RWPE2 (cell line): Measurements from ENCODE around the gene TNP2.

Experiments used
- ATAC-seq: fragments of 200-7000 bp; cut with Tn5 transposase; 3 replicates; pipeline ENCODE4 v1.9.1; 2021; ENCODE audit warnings: low read depth
- DNase-seq: peaks from one replicate; pipeline ENCODE4 v3.0.0-alpha.2; 2020; ENCODE audit warnings: low spot score
- H3K27ac ChIP-seq: fragments of 450-650 bp; 2 replicates; pipeline ENCODE4 v1.5.1; 2017; ENCODE audit warnings: mild to moderate bottlenecking; ENCODE audit not compliant: poor library complexity, severe bottlenecking
- H3K27me3 ChIP-seq: fragments of 250-450 bp; sonication (Bioruptor Pico); 2 replicates; pipeline ENCODE4 v1.5.1; 2021; ENCODE audit warnings: mild to moderate bottlenecking, moderate library complexity; ENCODE audit not compliant: insufficient read depth, poor library complexity, severe bottlenecking
- H3K36me3 ChIP-seq: fragments of 250-450 bp; sonication (Bioruptor Pico); 2 replicates; pipeline ENCODE4 v1.5.1; 2020; ENCODE audit warnings: low read depth, mild to moderate bottlenecking, moderate library complexity
- H3K4me1 ChIP-seq: fragments of 250-450 bp; sonication (Bioruptor Pico); 2 replicates; pipeline ENCODE4 v1.5.1; 2021; ENCODE audit warnings: mild to moderate bottlenecking, moderate library complexity; ENCODE audit not compliant: insufficient read depth, poor library complexity, severe bottlenecking
- H3K4me3 ChIP-seq: fragments of 250-450 bp; sonication (Bioruptor Pico); 2 replicates; pipeline ENCODE4 v1.5.1; 2021; ENCODE audit warnings: mild to moderate bottlenecking, moderate library complexity; ENCODE audit not compliant: severe bottlenecking
- H3K9me3 ChIP-seq: fragments of 250-450 bp; sonication (Bioruptor Pico); 2 replicates; pipeline ENCODE4 v1.5.1; 2021; ENCODE audit warnings: mild to moderate bottlenecking, moderate library complexity; ENCODE audit not compliant: severe bottlenecking
- TF ChIP-seq, protein P1 (sequence below): fragments of 450-650 bp; IDR thresholded peaks from one replicate; pipeline ENCODE4 v1.5.1; 2017; ENCODE audit warnings: mild to moderate bottlenecking, moderate library complexity; ENCODE audit not compliant: poor library complexity, severe bottlenecking

The TNP2 gene

DNA sequence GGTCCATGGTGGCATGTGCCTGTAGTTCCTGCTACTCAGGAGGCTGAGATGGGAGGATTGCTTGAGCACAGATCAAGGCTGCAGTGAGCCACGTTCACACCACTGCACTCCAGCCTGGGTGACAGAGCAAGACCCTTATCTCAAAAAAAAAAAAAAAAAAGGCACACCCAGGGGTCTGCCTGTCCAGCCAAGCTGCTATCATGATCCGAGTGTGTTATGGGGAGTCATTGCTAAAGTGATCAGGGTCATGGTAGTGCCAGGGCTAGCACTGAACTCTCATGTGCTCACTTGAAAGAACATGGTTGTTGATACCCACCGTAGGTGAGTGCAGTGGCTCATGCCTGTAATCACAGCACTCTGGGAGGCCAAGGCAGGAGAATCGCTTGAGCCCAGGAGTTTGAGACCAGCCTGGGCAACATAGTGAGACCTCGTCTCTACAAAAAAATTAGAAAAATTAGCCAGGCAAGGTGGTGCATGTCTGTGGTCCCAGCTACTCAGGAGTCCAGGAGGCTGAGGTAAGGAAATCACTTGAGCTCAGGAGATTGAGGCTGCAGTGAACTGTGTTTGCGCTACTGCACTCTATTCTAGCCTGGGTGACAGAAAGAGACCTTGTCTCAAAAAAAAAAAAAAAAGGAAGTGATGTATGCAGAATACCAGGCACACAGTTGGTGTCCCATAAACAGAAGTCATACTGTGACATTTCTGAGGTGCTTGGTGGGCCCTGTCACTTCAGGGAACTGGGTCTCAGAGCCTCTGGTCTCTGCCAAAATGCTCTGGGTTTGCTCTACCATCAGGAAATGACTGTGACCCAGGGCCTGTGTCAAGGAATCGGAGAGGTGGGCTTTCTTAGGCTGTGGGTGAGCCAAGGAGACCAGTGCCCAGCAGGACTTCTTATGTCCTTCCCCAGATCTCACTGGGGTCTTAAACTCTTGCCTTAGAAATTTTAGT lies 9.8 kb upstream of the TNP2 start:
- no peak for DNase-seq

DNA sequence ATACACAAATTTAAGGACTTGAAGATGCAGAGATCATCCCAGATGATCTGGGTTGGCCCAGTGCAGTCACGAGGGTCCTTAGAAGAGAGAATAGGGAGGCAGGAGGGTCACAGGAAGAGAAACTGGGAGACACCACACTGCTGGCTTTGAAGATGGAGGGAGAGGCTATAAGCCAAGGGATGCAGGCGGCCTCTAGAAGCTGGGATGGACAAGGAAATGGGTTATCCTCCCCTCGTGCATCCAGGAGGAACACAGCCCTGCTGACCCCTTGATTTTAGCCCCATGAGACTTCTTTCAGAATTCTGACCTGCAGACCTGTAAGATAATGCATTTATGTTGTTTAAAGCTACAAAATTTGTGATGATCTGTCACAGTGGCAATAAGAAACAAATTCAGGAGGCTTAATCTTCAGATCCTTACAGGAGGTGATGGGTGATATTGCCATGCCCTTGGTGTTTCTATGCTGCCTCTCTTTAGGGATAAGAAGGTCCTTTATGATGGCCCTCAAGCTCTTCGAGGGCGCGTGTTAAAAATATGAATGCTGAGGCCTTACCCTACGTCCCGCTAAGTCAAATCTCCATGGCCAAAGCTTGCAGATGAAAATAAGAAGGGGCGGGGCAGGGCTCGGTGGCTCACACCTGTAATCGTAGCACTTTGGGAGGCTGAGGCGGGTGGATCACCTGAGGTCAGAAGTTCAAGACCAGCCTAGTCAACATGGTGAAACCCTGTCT lies 8.6 kb upstream of the TNP2 start:
- no peaks in the 10 kb centered on the region for H3K9me3 ChIP-seq
- no peak for ATAC-seq
- TF ChIP-seq, protein P1, sequence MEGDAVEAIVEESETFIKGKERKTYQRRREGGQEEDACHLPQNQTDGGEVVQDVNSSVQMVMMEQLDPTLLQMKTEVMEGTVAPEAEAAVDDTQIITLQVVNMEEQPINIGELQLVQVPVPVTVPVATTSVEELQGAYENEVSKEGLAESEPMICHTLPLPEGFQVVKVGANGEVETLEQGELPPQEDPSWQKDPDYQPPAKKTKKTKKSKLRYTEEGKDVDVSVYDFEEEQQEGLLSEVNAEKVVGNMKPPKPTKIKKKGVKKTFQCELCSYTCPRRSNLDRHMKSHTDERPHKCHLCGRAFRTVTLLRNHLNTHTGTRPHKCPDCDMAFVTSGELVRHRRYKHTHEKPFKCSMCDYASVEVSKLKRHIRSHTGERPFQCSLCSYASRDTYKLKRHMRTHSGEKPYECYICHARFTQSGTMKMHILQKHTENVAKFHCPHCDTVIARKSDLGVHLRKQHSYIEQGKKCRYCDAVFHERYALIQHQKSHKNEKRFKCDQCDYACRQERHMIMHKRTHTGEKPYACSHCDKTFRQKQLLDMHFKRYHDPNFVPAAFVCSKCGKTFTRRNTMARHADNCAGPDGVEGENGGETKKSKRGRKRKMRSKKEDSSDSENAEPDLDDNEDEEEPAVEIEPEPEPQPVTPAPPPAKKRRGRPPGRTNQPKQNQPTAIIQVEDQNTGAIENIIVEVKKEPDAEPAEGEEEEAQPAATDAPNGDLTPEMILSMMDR: no peak
- H3K27me3 ChIP-seq: no peaks in the 10 kb centered on the region
- H3K4me1 ChIP-seq: peaks cover under 1% of the 10 kb centered on the region
- no peaks in the 10 kb centered on the region for H3K36me3 ChIP-seq
- no peak for DNase-seq
- no peak overlapping the region for H3K27ac ChIP-seq
- no peak overlapping the region for H3K4me3 ChIP-seq

More for the DNA sequence above, 9.8 kb upstream of the TNP2 start:
- H3K4me1 ChIP-seq: no peaks in the 10 kb centered on the region
- no peaks in the 10 kb centered on the region for H3K27me3 ChIP-seq
- TF ChIP-seq, protein P1: no peak
- no peak overlapping the region for H3K4me3 ChIP-seq
- no peaks in the 10 kb centered on the region for H3K36me3 ChIP-seq
- H3K27ac ChIP-seq: no peak overlapping the region
- no peak for ATAC-seq
- H3K9me3 ChIP-seq: no peaks in the 10 kb centered on the region

DNA sequence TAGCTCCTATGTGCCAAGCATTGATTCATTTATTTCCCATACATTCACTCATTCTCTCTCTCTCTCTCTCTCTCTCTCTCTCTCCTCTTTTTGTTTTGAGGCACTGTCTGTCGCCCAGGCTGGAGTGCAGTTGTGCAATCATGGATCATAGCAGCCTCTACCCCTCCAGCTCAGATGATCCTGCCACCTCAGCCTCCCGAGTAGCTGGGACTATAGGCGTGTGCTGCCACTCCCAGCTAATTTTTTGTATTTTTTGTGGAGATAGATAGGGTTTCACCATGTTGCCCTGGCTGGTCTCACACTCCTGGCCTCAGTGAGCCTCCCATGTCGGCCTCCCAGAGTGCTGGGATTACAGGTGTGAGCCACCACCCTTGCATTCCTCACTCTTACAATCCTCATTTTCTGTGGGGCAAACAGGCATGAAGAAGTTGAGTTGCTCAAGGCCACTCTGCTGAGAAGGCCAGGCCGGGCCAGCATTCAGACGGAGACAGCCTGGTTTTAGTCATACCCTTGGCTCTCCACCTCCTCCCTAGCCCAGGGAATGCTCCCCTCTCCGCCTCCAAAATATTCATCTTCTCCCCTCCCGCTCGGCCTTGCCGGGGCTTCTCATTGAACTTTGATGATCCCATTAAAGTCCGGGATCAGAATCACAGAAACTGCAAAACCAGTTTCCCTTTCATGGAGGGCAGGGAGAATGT lies 7.9 kb upstream of the TNP2 start:
- Histone ChIP-seq H3K27me3 (no peaks in the 10 kb centered on the region), H3K36me3 (no peaks in the 10 kb centered on the region), H3K4me1 (peaks cover 3% of the 10 kb centered on the region), H3K4me3 (no peak overlapping the region), H3K27ac (no peak overlapping the region), H3K9me3 (no peaks in the 10 kb centered on the region)
- no peak for DNase-seq
- no peak for ATAC-seq
- TF ChIP-seq, protein P1: no peak

DNA sequence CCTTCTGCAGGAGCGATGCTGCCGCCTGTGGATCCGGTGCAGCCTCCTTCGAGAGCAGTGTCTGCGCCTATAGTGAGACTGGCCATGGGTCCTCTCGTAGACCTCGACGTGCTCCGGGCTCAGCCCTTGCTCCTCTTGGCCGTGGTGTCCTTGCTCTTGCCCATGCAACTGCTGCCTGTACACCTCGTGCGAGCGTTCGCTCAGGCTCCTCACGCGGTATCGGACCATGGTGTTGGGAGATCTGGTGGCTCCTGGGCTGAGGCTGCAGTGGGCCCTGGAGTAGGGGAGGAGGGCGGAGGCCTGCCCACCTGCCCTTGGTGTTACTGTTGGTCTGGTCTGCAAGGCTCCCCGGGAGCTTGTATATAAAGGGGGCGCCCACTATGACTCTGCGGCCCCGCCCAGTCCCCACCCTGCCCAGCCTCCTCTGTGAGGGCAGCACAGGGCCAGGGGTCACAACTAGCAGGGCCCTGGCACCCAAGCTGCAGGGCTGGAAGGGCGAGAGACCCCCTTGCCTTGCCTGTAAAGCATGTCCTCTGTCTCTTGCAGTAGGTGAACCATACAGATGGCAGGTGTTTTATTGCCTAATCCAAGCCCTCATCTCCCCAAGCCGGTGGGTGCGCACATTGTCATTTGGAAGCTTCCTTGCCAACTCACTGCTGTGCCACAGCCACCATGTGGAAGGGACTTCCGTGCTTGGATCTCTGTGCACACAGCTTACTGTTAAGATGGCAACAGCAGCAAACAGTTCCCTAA lies 7.2 kb upstream of the TNP2 start, which contains the start of gene PRM2:
Gene PRM2, minus strand, starts transcription at position 338 of the 753 bp plus-strand sequence. Its CDS starts 110 bp downstream, at position 228.
- TF ChIP-seq, protein P1: no peak
- no peak within 1 kb of the TSS for H3K27ac ChIP-seq
- H3K36me3 ChIP-seq: no peaks in the 10 kb centered on the region
- no peak for ATAC-seq
- H3K27me3 ChIP-seq: no peaks in the 10 kb centered on the region
- no peak for DNase-seq
- no peak within 1 kb of the TSS for H3K4me3 ChIP-seq
- no peaks in the 10 kb centered on the region for H3K9me3 ChIP-seq
- H3K4me1 ChIP-seq: peaks cover 3% of the 10 kb centered on the region
